GM23248 (cell line): ENCODE results near the gene MYBPH. TPM values are rescaled to one million over a fixed set of nuclear protein-coding genes. Genes with fewer than 3 reads are reported as not detected.

ENCODE experiments used
- DNase-seq: peaks from one replicate; pipeline ENCODE4 v3.0.0-alpha.2; 2015
- H2AFZ ChIP-seq: fragments of 200-600 bp; sonication (generic); 2 replicates; pipeline ENCODE4 v1.6.1; 2016; ENCODE audit warnings: antibody characterized with exemption
- H3F3A ChIP-seq: fragments of 200-600 bp; sonication (generic); 2 replicates; pipeline ENCODE4 v1.6.1; 2016; ENCODE audit warnings: mild to moderate bottlenecking, antibody characterized with exemption, mixed run types; ENCODE audit not compliant: insufficient read depth
- H3K27ac ChIP-seq: fragments of 200-600 bp; sonication (generic); 2 replicates; pipeline ENCODE4 v1.5.1; 2016; ENCODE audit warnings: mild to moderate bottlenecking
- H3K27me3 ChIP-seq: fragments of 200-600 bp; sonication (generic); replicated peaks from 2 replicates; pipeline ENCODE4 v1.6.1; 2016; ENCODE audit warnings: mild to moderate bottlenecking; ENCODE audit not compliant: insufficient read depth
- H3K36me3 ChIP-seq: fragments of 200-600 bp; sonication (generic); 2 replicates; pipeline ENCODE4 v1.6.1; 2016; ENCODE audit warnings: low read depth, mild to moderate bottlenecking
- H3K4me1 ChIP-seq: fragments of 200-600 bp; sonication (generic); 2 replicates; pipeline ENCODE4 v1.6.1; 2016; ENCODE audit warnings: mild to moderate bottlenecking; ENCODE audit not compliant: insufficient read depth
- H3K4me2 ChIP-seq: fragments of 200-600 bp; sonication (generic); one replicate; pipeline ENCODE4 v1.6.1; 2016; ENCODE audit warnings: mild to moderate bottlenecking; ENCODE audit not compliant: unreplicated experiment
- H3K4me3 ChIP-seq: fragments of 200-600 bp; sonication (generic); 2 replicates; pipeline ENCODE4 v1.5.1; 2016; ENCODE audit warnings: mild to moderate bottlenecking
- H3K79me2 ChIP-seq: fragments of 200-600 bp; sonication (generic); 2 replicates; pipeline ENCODE4 v1.6.1; 2016; ENCODE audit warnings: mild to moderate bottlenecking; ENCODE audit not compliant: insufficient read depth
- H3K9ac ChIP-seq: fragments of 200-600 bp; sonication (generic); 2 replicates; pipeline ENCODE4 v1.6.1; 2016; ENCODE audit warnings: mild to moderate bottlenecking
- H3K9me2 ChIP-seq: fragments of 200-600 bp; sonication (generic); 2 replicates; pipeline ENCODE4 v1.6.1; 2016; ENCODE audit warnings: mixed run types, mild to moderate bottlenecking, moderate library complexity; ENCODE audit not compliant: insufficient read depth
- H3K9me3 ChIP-seq: fragments of 200-600 bp; sonication (generic); one replicate; pipeline ENCODE4 v1.6.1; 2017; ENCODE audit warnings: low read depth
- H4K20me1 ChIP-seq: fragments of 200-600 bp; sonication (generic); 2 replicates; pipeline ENCODE4 v1.6.0; 2016; ENCODE audit not compliant: insufficient read depth
- EZH2 ChIP-seq: fragments of 200-600 bp; sonication (generic); IDR thresholded peaks from 2 replicates; pipeline ENCODE4 v1.6.1; 2018; ENCODE audit warnings: antibody characterized with exemption, mild to moderate bottlenecking; ENCODE audit not compliant: insufficient read depth, poor library complexity, severe bottlenecking
- EZH2phosphoT487 ChIP-seq: fragments of 200-600 bp; sonication (generic); IDR thresholded peaks from 2 replicates; pipeline ENCODE4 v1.6.1; 2018; ENCODE audit warnings: antibody characterized with exemption, moderate library complexity, mild to moderate bottlenecking, low read depth; ENCODE audit not compliant: insufficient read depth
- WGBS, 2 experiments: methylation state at CpG; one replicate each; pipeline ENCODE4 v1.1.6; 2015 to 2017; ENCODE audit warnings: low lambda C conversion rate in 2 of 2, low coverage in 1 of 2; ENCODE audit errors: missing lambda C conversion rate in 2 of 2; 5-methylcytosine and 5-hydroxymethylcytosine counted together
- in situ Hi-C: fragments of 300-500 bp; cut with MboI; formaldehyde crosslinking; loops from 2 replicates; pipeline ENCODE4 v1.15.0; 2020
- polyA plus RNA-seq: library from polyadenylated mRNA; unstranded; fragments of >200 nt; fragmentation: Nextera tagmentation; extraction: Ambion mirVana; gene quantifications from 2 replicates; pipeline ENCODE4 v1.2.1, GENCODE V29; 2016
- total RNA-seq: library from RNA; depleted of rRNA; stranded (reverse); fragments of >200 nt; shearing (Covaris generic); gene quantifications from 2 replicates; pipeline ENCODE4 v1.2.3, GENCODE V29; 2014

Gene MYBPH
- total and polyA plus RNA-seq, 2 experiments from 2014 or later, result 0.11 to 0.34 TPM

DNA sequence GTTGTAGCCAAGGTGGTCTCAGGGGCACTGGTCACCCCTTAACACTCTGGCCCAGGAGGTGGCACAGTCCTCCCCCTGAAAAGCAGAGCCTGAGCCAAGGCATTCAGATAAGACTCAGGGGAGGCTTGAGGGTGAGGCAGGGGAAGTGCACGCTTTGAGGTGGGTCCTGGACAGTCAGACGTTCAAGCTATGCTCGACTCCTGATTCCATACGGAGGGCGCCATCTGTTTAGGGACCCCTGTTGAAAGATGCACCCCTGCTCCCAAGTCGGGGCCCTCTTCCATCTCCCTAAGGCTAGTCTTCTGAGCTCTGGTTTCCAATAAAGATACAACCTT is 23.8 kb upstream of the MYBPH start:
- Histone ChIP-seq H3K36me3 (no peaks in the 10 kb centered on the region), H3K9me3 (no peaks in the 10 kb centered on the region), H3F3A (peaks cover 51% of the 10 kb centered on the region), H3K9ac (0 out of 2 replicates have a peak overlapping the region, but pooled peaks have one; percentile 4), H3K4me1 (peaks cover 67% of the 10 kb centered on the region), H3K9me2 (no peaks in the 10 kb centered on the region), H3K4me2 (peak overlapping the region; percentile 32), H4K20me1 (no peaks in the 10 kb centered on the region), H3K4me3 (no peak overlapping the region), H3K79me2 (no peaks in the 10 kb centered on the region), H2AFZ (no peak overlapping the region), H3K27ac (peak overlapping the region; percentile 81), H3K27me3 (no peaks in the 10 kb centered on the region)
- no peak for DNase-seq
- 80 to 86% methylated on average over 6 of the region's 6 CpGs for WGBS, 2 experiments
- in situ Hi-C loops, result no loop called here
- TF ChIP-seq EZH2phosphoT487 (no peak), EZH2 (no peak)

DNA sequence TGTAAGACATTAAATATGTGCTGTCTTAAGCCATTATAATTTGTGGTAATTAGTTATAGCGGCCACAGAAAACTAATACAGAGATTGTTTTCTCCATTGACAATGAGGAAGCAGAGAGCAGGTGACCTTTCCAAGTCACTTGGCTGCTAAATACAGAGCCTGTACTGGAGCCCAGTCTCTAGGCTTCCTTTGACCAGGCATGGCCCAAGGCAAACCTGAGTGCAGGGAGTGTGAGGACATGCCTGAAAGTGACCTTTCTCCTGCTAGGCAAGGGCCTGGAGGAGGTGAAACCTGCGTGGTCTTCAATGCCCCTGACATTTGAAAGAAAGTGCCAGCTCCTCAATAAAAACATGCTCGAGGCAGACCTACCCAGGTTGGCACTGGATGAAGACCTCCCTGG is 23.4 kb upstream of the MYBPH start:
- Histone ChIP-seq H3K36me3 (no peaks in the 10 kb centered on the region), H3K9ac (no peak overlapping the region), H3K4me1 (peaks cover 67% of the 10 kb centered on the region), H4K20me1 (no peaks in the 10 kb centered on the region), H3K4me3 (no peak overlapping the region), H2AFZ (no peak overlapping the region), H3K27ac (peak overlapping the region; percentile 81), H3F3A (peaks cover 51% of the 10 kb centered on the region), H3K4me2 (peak overlapping the region; percentile 32), H3K79me2 (no peaks in the 10 kb centered on the region), H3K9me3 (no peaks in the 10 kb centered on the region), H3K9me2 (no peaks in the 10 kb centered on the region), H3K27me3 (no peaks in the 10 kb centered on the region)
- DNase-seq, result no peak
- in situ Hi-C loops, result no loop called here
- TF ChIP-seq EZH2 (no peak), EZH2phosphoT487 (no peak)
- WGBS, 2 experiments, result 73 to 77% methylated on average over 3 of the region's 3 CpGs

DNA sequence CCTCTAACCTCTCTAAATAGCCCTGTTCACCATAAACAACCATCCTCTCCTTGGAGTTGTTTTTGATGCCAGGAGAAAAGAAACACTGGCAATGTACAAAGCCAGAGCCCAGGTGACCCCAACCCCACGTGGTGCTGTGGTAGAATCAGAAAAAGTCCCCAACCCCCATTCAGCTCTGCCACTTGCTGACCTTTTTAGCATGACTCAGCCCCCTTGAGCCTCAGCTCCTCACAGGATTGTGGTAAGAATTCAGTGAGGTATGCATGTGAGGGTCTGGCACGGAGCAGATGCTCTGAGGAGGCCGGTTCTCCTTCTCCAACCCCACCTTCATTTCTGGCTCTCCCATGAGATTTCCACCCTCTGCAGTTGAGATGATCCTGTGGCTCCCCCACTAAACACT is 22.0 kb upstream of the MYBPH start:
- WGBS, 2 experiments, result 2 to 5% methylated on average over 3 of the region's 3 CpGs
- H3K9ac ChIP-seq, result peak overlapping the region; percentile 8; the same call in 1 of the 2 replicates
- in situ Hi-C loops, result no loop called here
- 0 out of 2 replicates have a peak overlapping the region, but pooled peaks have one; percentile 5 for H2AFZ ChIP-seq
- H4K20me1 ChIP-seq, result no peaks in the 10 kb centered on the region
- no peaks in the 10 kb centered on the region for H3K27me3 ChIP-seq
- H3K27ac ChIP-seq, result peak overlapping the region; percentile 35; the same call in 1 of the 2 replicates
- H3K79me2 ChIP-seq, result no peaks in the 10 kb centered on the region
- no peak overlapping the region for H3K4me3 ChIP-seq
- H3K4me2 ChIP-seq, result peak overlapping the region; percentile 65
- H3K9me3 ChIP-seq, result no peaks in the 10 kb centered on the region
- no peaks in the 10 kb centered on the region for H3K9me2 ChIP-seq
- DNase-seq, result peak; percentile 89
- no peak for TF ChIP-seq EZH2phosphoT487
- no peak for TF ChIP-seq EZH2
- peaks cover 44% of the 10 kb centered on the region for H3F3A ChIP-seq
- no peaks in the 10 kb centered on the region for H3K36me3 ChIP-seq
- peaks cover 62% of the 10 kb centered on the region for H3K4me1 ChIP-seq

DNA sequence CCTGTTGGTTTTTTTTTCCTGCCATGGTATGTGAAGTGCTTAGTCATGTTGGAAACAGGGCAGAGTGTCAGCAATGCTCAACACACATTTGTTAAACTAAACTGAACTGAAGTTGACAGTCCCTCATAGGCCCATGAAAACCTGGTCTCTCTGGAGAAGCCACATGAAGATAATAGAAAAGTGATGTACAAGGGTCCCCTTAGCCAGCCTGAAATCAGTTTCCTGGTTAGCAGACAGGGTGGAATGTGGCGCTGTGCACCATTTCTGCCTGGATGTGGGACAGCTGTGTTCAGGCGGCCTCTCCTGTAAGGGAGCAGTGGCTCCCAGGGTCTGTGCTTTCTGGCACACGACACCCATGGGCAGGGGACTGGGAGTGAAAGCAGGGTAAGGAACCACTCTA is 20.7 kb upstream of the MYBPH start:
- in situ Hi-C loops, result no loop called here
- Histone ChIP-seq H3F3A (peaks cover 44% of the 10 kb centered on the region), H3K9me3 (no peaks in the 10 kb centered on the region), H3K27me3 (no peaks in the 10 kb centered on the region), H4K20me1 (no peaks in the 10 kb centered on the region), H3K79me2 (no peaks in the 10 kb centered on the region), H2AFZ (peak overlapping the region; percentile 47; the same call in 1 of the 2 replicates), H3K27ac (no peak overlapping the region), H3K9me2 (no peaks in the 10 kb centered on the region), H3K36me3 (no peaks in the 10 kb centered on the region), H3K4me3 (no peak overlapping the region), H3K9ac (no peak overlapping the region), H3K4me1 (peaks cover 55% of the 10 kb centered on the region), H3K4me2 (no peak overlapping the region)
- WGBS, 2 experiments, result 57 to 61% methylated on average over 3 of the region's 3 CpGs
- peak; percentile 35 for DNase-seq
- TF ChIP-seq EZH2 (no peak), EZH2phosphoT487 (no peak)

DNA sequence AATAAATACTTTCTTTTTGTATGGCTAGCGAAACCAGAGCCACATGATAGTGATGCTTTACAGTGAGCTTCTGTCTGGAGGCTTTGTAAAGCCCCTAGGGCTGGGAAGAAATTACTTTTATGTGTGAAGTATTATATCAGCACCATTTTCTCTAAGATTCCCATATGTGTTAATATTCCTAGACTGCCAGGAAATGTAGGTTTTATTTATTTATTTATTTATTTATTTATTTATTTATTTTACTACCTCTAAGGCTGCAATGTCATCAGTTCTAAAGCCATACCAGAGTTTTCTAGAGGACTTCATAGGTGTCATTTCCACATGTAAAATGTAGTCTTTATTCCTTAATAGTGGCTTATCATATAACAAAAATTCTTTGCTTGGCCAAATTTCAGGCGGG is 15.3 kb upstream of the MYBPH start:
- H3K9me3 ChIP-seq, result no peaks in the 10 kb centered on the region
- no peak overlapping the region for H3K9ac ChIP-seq
- WGBS, 2 experiments, result 84 to 91% methylated on average over 2 of the region's 2 CpGs
- no peaks in the 10 kb centered on the region for H3K79me2 ChIP-seq
- no peak for DNase-seq
- no peaks in the 10 kb centered on the region for H4K20me1 ChIP-seq
- no peak overlapping the region for H3K4me2 ChIP-seq
- TF ChIP-seq EZH2phosphoT487 (no peak), EZH2 (no peak)
- no peaks in the 10 kb centered on the region for H3F3A ChIP-seq
- no peaks in the 10 kb centered on the region for H3K27me3 ChIP-seq
- H3K4me3 ChIP-seq, result no peak overlapping the region
- H3K9me2 ChIP-seq, result no peaks in the 10 kb centered on the region
- in situ Hi-C loops, result no loop called here
- peaks cover under 1% of the 10 kb centered on the region for H3K4me1 ChIP-seq
- H3K27ac ChIP-seq, result no peak overlapping the region
- no peak overlapping the region for H2AFZ ChIP-seq
- no peaks in the 10 kb centered on the region for H3K36me3 ChIP-seq
